GM12873 (cell line): ENCODE data around the gene APMAP.
A peak's percentile ranks its signal among the peaks of the same experiment; 100 is the strongest.

Experiments
- CTCF ChIP-seq: IDR thresholded peaks from 2 replicates; pipeline ENCODE4 v1.5.1; 2012; ENCODE audit warnings: low read depth, mild to moderate bottlenecking, moderate library complexity, low read length, control low read depth; ENCODE audit not compliant: insufficient read depth; ENCODE audit errors: missing control alignments

The APMAP gene

GRCh38 chr20:24934716-24935115, 57.8 kb downstream of the APMAP start:
- no peak for TF ChIP-seq CTCF

- TF ChIP-seq CTCF, result no peak
Observed at GRCh38 chr20:24934101-24934661, 58.4 kb downstream of the APMAP start.

GRCh38 chr20:24933266-24933908, 59.2 kb downstream of the APMAP start:
- TF ChIP-seq CTCF, result no peak

- peak; percentile 62 for TF ChIP-seq CTCF
Observed at GRCh38 chr20:24930724-24931688, 61.5 kb downstream of the APMAP start.

- no peak for TF ChIP-seq CTCF
Observed at GRCh38 chr20:24918579-24919566, 73.7 kb downstream of the APMAP start.

GRCh38 chr20:24917797-24918578, 74.6 kb downstream of the APMAP start:
- peak; percentile 85 for TF ChIP-seq CTCF
